Measurements from ENCODE around the gene MCUB. TPM values are rescaled to one million over a fixed set of nuclear protein-coding genes. Genes with fewer than 3 reads are reported as not detected.
A peak's percentile ranks its signal among the peaks of the same experiment; 100 is the strongest.

The MCUB gene
- total RNA-seq, 2 experiments from 2014 or later: 62.3 to 65.3 TPM

- H3K9me3 Mint-ChIP-seq: no peaks in the 10 kb centered on the region
- ATAC-seq (no peak), DNase-seq (no peak)
- intact Hi-C loops (cut with micrococcal nuclease): no loop called here
- CTCF ChIA-PET: interaction anchor here (1.4 to 1.8 kb wide), 2 partner anchors 16 to 19 kb away, joined by 3 to 4 read pairs; partner anchors contain the start of gene CASP6
- no peak overlapping the region for H3K4me3 Mint-ChIP-seq
- H3K27ac Mint-ChIP-seq: no peak overlapping the region
- peaks cover 20% of the 10 kb centered on the region for H3K4me1 Mint-ChIP-seq (ENCODE audit: low read depth)
- peaks cover 48% of the 10 kb centered on the region for H3K36me3 Mint-ChIP-seq (ENCODE audit: low read depth)
- no peaks in the 10 kb centered on the region for H3K27me3 Mint-ChIP-seq
- TF ChIP-seq CTCF (IDR thresholded peaks at IDR 0.05): no peak
- POLR2A ChIA-PET: interaction anchor here (0.6 kb wide), 1 partner anchor 245 kb away, joined by 3 read pairs; no protein-coding TSS in a partner anchor
These were observed 124.7 kb downstream of the MCUB start for GRCh38 chr4:109684727-109685126.

- Mint-ChIP-seq H3K4me1 (ENCODE audit: low read depth) (peaks cover 28% of the 10 kb centered on the region), H3K9me3 (no peaks in the 10 kb centered on the region), H3K4me3 (no peak overlapping the region), H3K36me3 (ENCODE audit: low read depth) (peaks cover 56% of the 10 kb centered on the region), H3K27me3 (no peaks in the 10 kb centered on the region), H3K27ac (peak overlapping the region; percentile 78)
- DNase-seq (peak; percentile 23), ATAC-seq (peak; percentile 82)
- intact Hi-C loops (cut with micrococcal nuclease): no loop called here
- ChIA-PET CTCF (interaction anchor here (0.6 to 2.4 kb wide), 3 partner anchors 10 to 1073 kb away, joined by 3 to 12 read pairs (median 5); no protein-coding TSS in a partner anchor), POLR2A (interaction anchor here (1.7 to 2.2 kb wide), 2 partner anchors 9 to 11 kb away, joined by 6 to 7 read pairs; no protein-coding TSS in a partner anchor)
- TF ChIP-seq CTCF (IDR thresholded peaks at IDR 0.05): no peak
These were observed 130.8 kb downstream of the MCUB start for GRCh38 chr4:109690690-109691410.

- TF ChIP-seq CTCF (IDR thresholded peaks at IDR 0.05): no peak
- Mint-ChIP-seq H3K36me3 (ENCODE audit: low read depth) (peaks cover 57% of the 10 kb centered on the region), H3K27ac (peak overlapping the region; percentile 78), H3K4me3 (no peak overlapping the region), H3K27me3 (no peaks in the 10 kb centered on the region), H3K4me1 (ENCODE audit: low read depth) (peaks cover 28% of the 10 kb centered on the region), H3K9me3 (no peaks in the 10 kb centered on the region)
- ATAC-seq: peak; percentile 51
- ChIA-PET CTCF (interaction anchor here (1.6 to 2.4 kb wide), 2 partner anchors 10 to 15 kb away, joined by 5 to 12 read pairs; no protein-coding TSS in a partner anchor), POLR2A (interaction anchor here (1.7 to 2.2 kb wide), 2 partner anchors 8 to 11 kb away, joined by 6 to 7 read pairs; no protein-coding TSS in a partner anchor)
- intact Hi-C loops (cut with micrococcal nuclease): no loop called here
- DNase-seq: no peak
These were observed 131.4 kb downstream of the MCUB start for GRCh38 chr4:109691411-109691920.

GRCh38 chr4:109698656-109699055 lies 138.6 kb downstream of the MCUB start:
- POLR2A ChIA-PET: interaction anchor here (1.1 to 2.3 kb wide), 3 partner anchors 8 to 133 kb away, joined by 3 to 7 read pairs (median 5); no protein-coding TSS in a partner anchor
- no peak for ATAC-seq
- DNase-seq: no peak
- Mint-ChIP-seq H3K27me3 (no peaks in the 10 kb centered on the region), H3K4me3 (no peak overlapping the region), H3K4me1 (ENCODE audit: low read depth) (peaks cover 18% of the 10 kb centered on the region), H3K27ac (no peak overlapping the region), H3K9me3 (no peaks in the 10 kb centered on the region), H3K36me3 (ENCODE audit: low read depth) (peaks cover 27% of the 10 kb centered on the region)
- intact Hi-C loops (cut with micrococcal nuclease): no loop called here
- CTCF ChIA-PET: interaction anchor here (1.0 to 1.1 kb wide), 2 partner anchors 16 to 18 kb away, joined by 3 to 4 read pairs; no protein-coding TSS in a partner anchor
- TF ChIP-seq CTCF (IDR thresholded peaks at IDR 0.05): no peak
